Measurements from ENCODE around the gene WDR36.

The WDR36 gene

DNA sequence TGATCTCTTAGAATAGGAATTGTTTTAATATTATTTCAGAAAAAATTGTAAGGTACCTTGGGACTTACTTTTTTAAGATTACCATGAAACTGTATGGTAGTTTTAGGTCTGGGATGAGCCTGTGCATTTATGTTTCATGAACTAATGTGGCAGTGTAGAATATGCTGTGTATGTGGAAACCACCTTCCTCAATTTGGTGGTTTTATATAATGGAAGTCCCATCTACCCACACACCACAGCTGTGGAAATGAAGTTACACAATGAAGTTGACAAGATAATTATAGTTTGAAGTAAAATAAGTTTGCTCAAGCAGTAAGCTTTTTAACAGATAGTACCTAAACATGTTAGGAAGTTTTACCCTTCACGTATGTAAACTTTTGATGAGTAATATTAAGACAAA lies 24.4 kb downstream of the WDR36 start:
- DNase-seq (ENCODE audit: low spot score) = no peak
- in situ Hi-C loops (cut with MboI; ENCODE audit: low sequenced_read_pairs, unreplicated experiment) = no loop called here
- TF ChIP-seq, protein P1, sequence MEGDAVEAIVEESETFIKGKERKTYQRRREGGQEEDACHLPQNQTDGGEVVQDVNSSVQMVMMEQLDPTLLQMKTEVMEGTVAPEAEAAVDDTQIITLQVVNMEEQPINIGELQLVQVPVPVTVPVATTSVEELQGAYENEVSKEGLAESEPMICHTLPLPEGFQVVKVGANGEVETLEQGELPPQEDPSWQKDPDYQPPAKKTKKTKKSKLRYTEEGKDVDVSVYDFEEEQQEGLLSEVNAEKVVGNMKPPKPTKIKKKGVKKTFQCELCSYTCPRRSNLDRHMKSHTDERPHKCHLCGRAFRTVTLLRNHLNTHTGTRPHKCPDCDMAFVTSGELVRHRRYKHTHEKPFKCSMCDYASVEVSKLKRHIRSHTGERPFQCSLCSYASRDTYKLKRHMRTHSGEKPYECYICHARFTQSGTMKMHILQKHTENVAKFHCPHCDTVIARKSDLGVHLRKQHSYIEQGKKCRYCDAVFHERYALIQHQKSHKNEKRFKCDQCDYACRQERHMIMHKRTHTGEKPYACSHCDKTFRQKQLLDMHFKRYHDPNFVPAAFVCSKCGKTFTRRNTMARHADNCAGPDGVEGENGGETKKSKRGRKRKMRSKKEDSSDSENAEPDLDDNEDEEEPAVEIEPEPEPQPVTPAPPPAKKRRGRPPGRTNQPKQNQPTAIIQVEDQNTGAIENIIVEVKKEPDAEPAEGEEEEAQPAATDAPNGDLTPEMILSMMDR (IDR thresholded peaks at IDR 0.05; ENCODE audit: borderline replicate concordance, control extremely low read depth, extremely low read depth, insufficient read depth, missing control alignments) = no peak

DNA sequence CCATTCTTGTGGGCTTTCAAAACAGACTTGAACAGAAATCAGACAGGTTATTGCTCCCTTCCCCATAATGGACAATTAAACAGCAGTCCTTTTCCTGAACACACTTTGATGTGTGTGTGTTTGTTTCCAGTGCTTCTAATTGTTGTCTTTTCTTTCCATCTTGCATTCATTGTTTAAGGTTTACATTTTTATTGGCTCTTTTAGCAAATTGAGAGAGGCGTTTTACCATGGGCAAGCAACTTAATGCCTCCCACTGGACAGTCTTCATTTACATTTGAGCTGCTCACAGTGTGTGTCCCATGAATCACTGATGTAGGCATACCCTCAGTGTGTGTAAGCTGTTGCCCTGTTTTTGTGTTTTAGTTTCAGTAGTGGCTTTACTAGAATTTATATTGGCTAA lies 25.0 kb downstream of the WDR36 start:
- DNase-seq (ENCODE audit: low spot score) = no peak
- in situ Hi-C loops (cut with MboI; ENCODE audit: low sequenced_read_pairs, unreplicated experiment) = no loop called here
- TF ChIP-seq, protein P1 (IDR thresholded peaks at IDR 0.05; ENCODE audit: borderline replicate concordance, control extremely low read depth, extremely low read depth, insufficient read depth, missing control alignments) = no peak

DNA sequence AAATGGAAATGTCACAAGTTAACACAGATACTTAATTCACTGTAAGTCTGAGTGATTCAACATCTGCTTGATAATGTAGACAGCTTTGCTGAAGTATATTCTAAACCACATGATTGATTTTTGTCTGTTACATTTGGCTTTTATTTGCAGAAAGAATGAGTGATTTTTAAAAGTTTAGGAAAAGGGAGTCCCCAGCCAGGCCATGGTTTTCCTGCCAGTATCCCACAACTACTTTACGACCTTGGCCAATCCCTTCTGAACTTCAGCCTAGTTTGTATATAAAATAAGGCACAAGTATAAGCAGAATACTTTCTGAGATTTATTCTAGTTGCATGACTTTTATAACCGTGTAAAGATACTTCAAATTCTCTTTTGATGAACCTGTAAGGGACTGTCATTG lies 27.1 kb downstream of the WDR36 start:
- no peak for DNase-seq (ENCODE audit: low spot score)
- in situ Hi-C loops (cut with MboI; ENCODE audit: low sequenced_read_pairs, unreplicated experiment) = no loop called here
- TF ChIP-seq, protein P1 (IDR thresholded peaks at IDR 0.05; ENCODE audit: borderline replicate concordance, control extremely low read depth, extremely low read depth, insufficient read depth, missing control alignments) = no peak

DNA sequence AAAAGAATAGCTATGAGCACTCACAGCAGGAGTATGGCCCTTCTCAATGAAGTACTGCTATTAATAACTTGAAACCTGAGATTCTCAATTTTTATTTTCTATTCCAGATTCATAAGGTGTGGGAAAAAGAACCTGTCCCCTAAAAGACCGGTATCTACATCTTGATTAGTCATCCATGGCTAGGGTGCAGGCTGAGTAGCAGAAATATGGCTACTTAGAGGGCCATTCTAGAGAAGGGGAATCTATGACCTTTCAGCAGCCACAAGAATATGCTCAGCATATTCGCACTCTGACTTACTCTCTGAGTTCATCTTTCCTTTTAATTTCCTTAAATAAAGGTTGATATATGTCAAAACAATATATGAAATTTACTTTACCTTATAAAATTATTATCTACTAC lies 27.7 kb downstream of the WDR36 start:
- TF ChIP-seq, protein P1 (IDR thresholded peaks at IDR 0.05; ENCODE audit: borderline replicate concordance, control extremely low read depth, extremely low read depth, insufficient read depth, missing control alignments) = no peak
- in situ Hi-C loops (cut with MboI; ENCODE audit: low sequenced_read_pairs, unreplicated experiment) = no loop called here
- no peak for DNase-seq (ENCODE audit: low spot score)

DNA sequence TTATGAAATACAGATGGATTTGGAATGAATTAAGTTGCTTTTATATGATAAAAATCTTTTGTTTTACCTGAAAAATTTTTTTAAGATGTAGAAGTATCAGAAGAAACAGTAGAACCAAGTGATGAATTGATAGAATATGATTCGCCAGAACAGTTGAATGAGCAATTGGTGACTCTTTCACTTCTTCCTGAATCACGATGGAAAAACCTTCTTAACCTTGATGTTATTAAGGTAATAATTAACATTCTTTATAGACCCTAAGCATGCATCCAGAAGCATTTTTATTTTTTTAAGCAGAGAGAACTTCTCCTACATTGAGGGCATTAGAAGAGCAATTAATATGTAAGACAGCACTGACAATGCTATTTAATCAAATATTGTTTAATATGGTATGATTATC lies 28.8 kb downstream of the WDR36 start:
- TF ChIP-seq, protein P1 (IDR thresholded peaks at IDR 0.05; ENCODE audit: borderline replicate concordance, control extremely low read depth, extremely low read depth, insufficient read depth, missing control alignments) = no peak
- no peak for DNase-seq (ENCODE audit: low spot score)
- in situ Hi-C loops (cut with MboI; ENCODE audit: low sequenced_read_pairs, unreplicated experiment) = no loop called here

DNA sequence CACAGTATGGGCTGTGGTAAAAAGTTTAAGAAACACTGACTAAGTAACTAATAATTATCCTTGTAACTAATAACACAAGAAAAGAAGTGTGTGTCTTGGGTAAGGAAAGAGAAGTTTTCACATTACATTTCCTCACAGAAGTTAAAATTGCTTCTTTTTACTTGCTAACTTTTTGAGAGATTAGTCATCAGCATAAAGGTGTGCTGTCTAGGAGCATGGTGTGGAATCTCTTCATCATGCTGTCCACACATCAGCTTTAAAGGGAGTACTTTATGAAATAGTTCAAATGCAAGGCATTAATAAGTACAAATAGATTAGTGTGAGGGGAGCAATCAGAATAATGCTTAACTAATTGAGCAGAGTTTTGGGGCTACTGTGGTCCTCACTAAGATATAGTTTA lies 29.8 kb downstream of the WDR36 start:
- TF ChIP-seq, protein P1 (IDR thresholded peaks at IDR 0.05; ENCODE audit: borderline replicate concordance, control extremely low read depth, extremely low read depth, insufficient read depth, missing control alignments) = no peak
- in situ Hi-C loops (cut with MboI; ENCODE audit: low sequenced_read_pairs, unreplicated experiment) = no loop called here

DNA sequence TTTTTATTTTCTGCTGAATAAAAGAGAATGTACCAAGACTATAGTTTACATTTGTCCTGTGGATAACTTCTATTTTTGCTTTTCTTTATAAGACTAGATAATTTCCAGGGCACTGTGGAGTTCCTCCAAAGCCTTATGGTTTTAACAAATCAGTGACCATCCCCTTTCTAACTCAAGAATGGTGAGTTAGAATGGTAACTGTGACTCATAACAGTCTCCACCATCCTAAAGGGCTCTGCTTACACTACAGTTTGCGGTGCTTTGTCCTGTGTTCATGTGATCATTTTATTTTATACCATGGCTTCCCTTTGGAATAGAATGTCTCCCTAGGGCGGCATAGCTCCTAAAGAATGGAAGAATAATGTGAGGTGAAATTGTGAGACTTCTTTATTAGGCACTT lies 30.2 kb downstream of the WDR36 start:
- in situ Hi-C loops (cut with MboI; ENCODE audit: low sequenced_read_pairs, unreplicated experiment) = no loop called here
- TF ChIP-seq, protein P1 (IDR thresholded peaks at IDR 0.05; ENCODE audit: borderline replicate concordance, control extremely low read depth, extremely low read depth, insufficient read depth, missing control alignments) = no peak
- DNase-seq (ENCODE audit: low spot score) = no peak

More for the DNA sequence above, 29.8 kb downstream of the WDR36 start:
- no peak for DNase-seq (ENCODE audit: low spot score)

Data from GM13976 (cell line).